ENCODE results near the gene ZCCHC2.

- TF ChIP-seq POLR2A (IDR thresholded peaks at IDR 0.05) (no peak), POLR2AphosphoS5 (IDR thresholded peaks at IDR 0.05) (no peak), CTCF (IDR thresholded peaks at IDR 0.05) (no peak)
Measured at GRCh38 chr18:62490967-62491695, 31.7 kb upstream of the ZCCHC2 start.
